Iris pigment epithelial cell (primary cell): ENCODE data around the gene TRAPPC2L.

Source experiments
- DNase-seq: peaks from one replicate; pipeline ENCODE4 v3.0.0-alpha.2; 2011; ENCODE audit warnings: low read depth

The TRAPPC2L gene

GRCh38 chr16:88839745-88840599 is 17.0 kb upstream of the TRAPPC2L start:
- DNase-seq = no peak

GRCh38 chr16:88840600-88841215 is 16.2 kb upstream of the TRAPPC2L start:
- no peak for DNase-seq

GRCh38 chr16:88841521-88842307 is 15.2 kb upstream of the TRAPPC2L start:
- DNase-seq = no peak

- no peak for DNase-seq
These were observed 14.6 kb upstream of the TRAPPC2L start for GRCh38 chr16:88842308-88842756.

GRCh38 chr16:88842806-88843205 is 14.1 kb upstream of the TRAPPC2L start:
- no peak for DNase-seq

GRCh38 chr16:88843256-88843655 is 13.7 kb upstream of the TRAPPC2L start:
- no peak for DNase-seq

GRCh38 chr16:88844419-88845036 is 12.4 kb upstream of the TRAPPC2L start:
- DNase-seq = no peak

GRCh38 chr16:88846088-88846487 is 10.8 kb upstream of the TRAPPC2L start:
- peak; percentile 44 for DNase-seq

GRCh38 chr16:88847654-88848053 is 9.3 kb upstream of the TRAPPC2L start:
- DNase-seq = no peak

GRCh38 chr16:88848557-88848956 is 8.4 kb upstream of the TRAPPC2L start:
- DNase-seq = no peak

GRCh38 chr16:88850531-88851199 is 6.3 kb upstream of the TRAPPC2L start:
- DNase-seq = no peak

- no peak for DNase-seq
These were observed 5.3 kb upstream of the TRAPPC2L start for GRCh38 chr16:88851616-88852015.

- DNase-seq = no peak
These were observed 3.5 kb upstream of the TRAPPC2L start for GRCh38 chr16:88853325-88853941.

- DNase-seq = no peak
These were observed 2.4 kb upstream of the TRAPPC2L start for GRCh38 chr16:88854306-88855111.

- no peak for DNase-seq
These were observed 1.8 kb upstream of the TRAPPC2L start for GRCh38 chr16:88855176-88855575.

GRCh38 chr16:88855736-88856121 is 1.2 kb upstream of the TRAPPC2L start:
- DNase-seq = no peak

GRCh38 chr16:88856122-88856827 is 652 bp upstream of the TRAPPC2L start:
- DNase-seq = no peak

- DNase-seq = peak; percentile 84
These were observed 907 bp downstream of the TRAPPC2L start for GRCh38 chr16:88857728-88858339.

GRCh38 chr16:88859381-88860091 is 2.6 kb downstream of the TRAPPC2L start:
- no peak for DNase-seq
